SK-N-SH (cell line): ENCODE data around the gene GAS7. TPM values are rescaled to one million over a fixed set of nuclear protein-coding genes. Genes with fewer than 3 reads are reported as not detected.

Source experiments
- CTCF ChIA-PET: fragments of 300-600, 350-600 bp; formaldehyde crosslinking; extraction: SDS; loops from one replicate; lab custom pipeline; 2021; lab: Yijun Ruan, JAX
- POLR2A ChIA-PET: fragments of 350-600 bp; sonication (Branson Sonifier 250); formaldehyde crosslinking; extraction: SDS; loops from one replicate; lab custom pipeline; 2020; ENCODE audit warnings: antibody characterized with exemption, inconsistent platforms; lab: Yijun Ruan, JAX
- DNase-seq: peaks from one replicate; pipeline ENCODE4 v3.0.0; 2012
- H2AFZ ChIP-seq: fragments of 200-600 bp; sonication (generic); 2 replicates; pipeline ENCODE4 v1.8.1; 2016; ENCODE audit warnings: antibody characterized with exemption, mild to moderate bottlenecking, low read depth
- H3F3A ChIP-seq: fragments of 200-600 bp; sonication (generic); replicated peaks from 2 replicates; pipeline ENCODE3; 2016; ENCODE audit warnings: antibody characterized with exemption, mild to moderate bottlenecking; ENCODE audit not compliant: insufficient read depth
- H3K27ac ChIP-seq, 2 experiments: fragments of 200-500 bp in 1 of 2; fragments of 200-600 bp in 1 of 2; sonication (Bioruptor generic) in 1 of 2; sonication (generic), shearing (Covaris generic) in 1 of 2; 2 replicates each; pipeline versions ENCODE4 v1.5.1 to v1.6.1; 2014 to 2016; ENCODE audit warnings: low read depth in 2 of 2, inconsistent platforms in 1 of 2, low read length in 1 of 2, mild to moderate bottlenecking in 1 of 2, mixed read lengths in 1 of 2
- H3K27me3 ChIP-seq: fragments of 200-600 bp; sonication (generic), shearing (Covaris generic); 2 replicates; pipeline ENCODE4 v1.6.1; 2016; ENCODE audit warnings: mixed run types; ENCODE audit not compliant: insufficient read depth
- H3K36me3 ChIP-seq, 2 experiments: fragments of 200-500 bp in 1 of 2; fragments of 200-600 bp in 1 of 2; sonication (Bioruptor generic) in 1 of 2; sonication (generic) in 1 of 2; replicated peaks in 1 of 2; 2 replicates each; pipeline versions ENCODE3 to v1.5.1; 2014 to 2016; ENCODE audit warnings: low read length in 1 of 2, mild to moderate bottlenecking in 1 of 2; ENCODE audit not compliant: insufficient read depth in 2 of 2, control insufficient read depth in 1 of 2
- H3K4me1 ChIP-seq, 2 experiments: fragments of 200-500 bp in 1 of 2; fragments of 200-600 bp in 1 of 2; sonication (Bioruptor generic) in 1 of 2; sonication (generic), shearing (Covaris generic) in 1 of 2; 2 replicates each; pipeline versions ENCODE4 v1.5.1 to v1.6.1; 2014 to 2016; ENCODE audit warnings: low read depth in 1 of 2, low read length in 1 of 2, mixed run types in 1 of 2; ENCODE audit not compliant: insufficient read depth in 2 of 2, control insufficient read depth in 1 of 2
- H3K4me2 ChIP-seq: fragments of 200-600 bp; sonication (generic), shearing (Covaris generic); 2 replicates; pipeline ENCODE4 v1.6.1; 2017; ENCODE audit warnings: mixed run types
- H3K4me3 ChIP-seq, 2 experiments: fragments of 200-500 bp in 1 of 2; fragments of 200-600 bp in 1 of 2; sonication (Bioruptor generic) in 1 of 2; sonication (generic), shearing (Covaris generic) in 1 of 2; 2 replicates each; pipeline versions ENCODE4 v1.5.1 to v1.8.1; 2014 to 2016; ENCODE audit warnings: low read depth in 2 of 2, inconsistent platforms in 1 of 2, low read length in 1 of 2, mild to moderate bottlenecking in 1 of 2, mixed read lengths in 1 of 2, moderate library complexity in 1 of 2
- H3K79me2 ChIP-seq: fragments of 200-600 bp; sonication (generic); 2 replicates; pipeline ENCODE4 v1.8.1; 2017; ENCODE audit warnings: mild to moderate bottlenecking; ENCODE audit not compliant: insufficient read depth
- H3K9ac ChIP-seq: fragments of 200-600 bp; sonication (generic); 2 replicates; pipeline ENCODE4 v1.6.1; 2017; ENCODE audit warnings: mixed run types
- H3K9me2 ChIP-seq: fragments of 200-600 bp; sonication (generic); 2 replicates; pipeline ENCODE4 v1.6.1; 2017; ENCODE audit warnings: mixed run types
- H3K9me3 ChIP-seq: fragments of 200-600 bp; sonication (generic); 2 replicates; pipeline ENCODE4 v1.6.1; 2017; ENCODE audit warnings: mixed run types, mild to moderate bottlenecking, moderate library complexity
- H4K20me1 ChIP-seq: fragments of 200-600 bp; sonication (generic); 2 replicates; pipeline ENCODE4 v1.6.1; 2017; ENCODE audit warnings: mild to moderate bottlenecking, mixed run types; ENCODE audit not compliant: insufficient read depth
- CHD2 ChIP-seq: fragments of 150-350 bp; IDR thresholded peaks from 2 replicates; pipeline ENCODE4 v1.6.1; 2018; ENCODE audit warnings: low read length; ENCODE audit not compliant: partially characterized antibody
- ELF1 ChIP-seq: IDR thresholded peaks from 2 replicates; pipeline ENCODE4 v1.4.0; 2012
- EP300 ChIP-seq, 2 experiments: IDR thresholded peaks; 2 replicates each; pipeline versions ENCODE4 v1.4.0 to v1.6.1; 2012; ENCODE audit warnings: borderline replicate concordance in 1 of 2, low read depth in 1 of 2, low read length in 1 of 2
- EZH2phosphoT487 ChIP-seq: fragments of 200-600 bp; sonication (generic); IDR thresholded peaks from 2 replicates; pipeline ENCODE4 v1.6.1; 2017; ENCODE audit warnings: low read depth, mixed run types, mild to moderate bottlenecking, antibody characterized with exemption, moderate library complexity, borderline replicate concordance
- FOSL2 ChIP-seq: IDR thresholded peaks from 2 replicates; pipeline ENCODE4 v1.4.0; 2012; ENCODE audit warnings: low read depth, mild to moderate bottlenecking, moderate library complexity, borderline replicate concordance
- FOXJ3 ChIP-seq: sonication (generic); formaldehyde crosslinking; IDR thresholded peaks from 2 replicates; pipeline ENCODE4 v1.5.1; 2020; ENCODE audit warnings: mild to moderate bottlenecking, missing genetic modification reagents
- GABPA ChIP-seq: IDR thresholded peaks from 2 replicates; pipeline ENCODE4 v1.4.0; 2012; ENCODE audit warnings: low read depth, mild to moderate bottlenecking
- MXI1 ChIP-seq: IDR thresholded peaks from 2 replicates; pipeline ENCODE4 v1.6.1; 2012; ENCODE audit warnings: mild to moderate bottlenecking, low read depth, low read length, improper control_type of control experiment
- PBX3 ChIP-seq: IDR thresholded peaks from 2 replicates; pipeline ENCODE4; 2012
- REST ChIP-seq: IDR thresholded peaks from 2 replicates; pipeline ENCODE4 v1.6.1; 2012; ENCODE audit warnings: mild to moderate bottlenecking, low read depth, low read length, moderate library complexity
- RFX5 ChIP-seq: IDR thresholded peaks from 2 replicates; pipeline ENCODE4 v1.6.1; 2012; ENCODE audit warnings: mild to moderate bottlenecking, improper control_type of control experiment, low read length
- RXRA ChIP-seq: IDR thresholded peaks from 2 replicates; pipeline ENCODE4 v1.4.0; 2012; ENCODE audit warnings: low read depth, mild to moderate bottlenecking, borderline replicate concordance
- SIN3A ChIP-seq: IDR thresholded peaks from 2 replicates; pipeline ENCODE4 v1.6.1; 2012; ENCODE audit warnings: low read depth, mild to moderate bottlenecking, low read length, moderate library complexity, borderline replicate concordance
- SMC3 ChIP-seq: IDR thresholded peaks from 2 replicates; pipeline ENCODE4 v1.6.1; 2012; ENCODE audit warnings: low read depth, low read length, improper control_type of control experiment
- TAF1 ChIP-seq: IDR thresholded peaks from 2 replicates; pipeline ENCODE4 v1.6.1; 2012; ENCODE audit warnings: low read depth, mild to moderate bottlenecking, low read length, moderate library complexity, borderline replicate concordance
- TEAD4 ChIP-seq: IDR thresholded peaks from 2 replicates; pipeline ENCODE4 v1.4.0; 2012; ENCODE audit warnings: mild to moderate bottlenecking, borderline replicate concordance; ENCODE audit not compliant: insufficient read depth
- USF2 ChIP-seq: fragments of 150-350 bp; IDR thresholded peaks from 2 replicates; pipeline ENCODE4 v1.6.1; 2017; ENCODE audit warnings: antibody characterized with exemption, low read length, low read depth, borderline replicate concordance
- ZBTB33 ChIP-seq: IDR thresholded peaks from 2 replicates; pipeline ENCODE4 v1.4.0; 2012; ENCODE audit warnings: low read depth, borderline replicate concordance
- WGBS: methylation state at CpG from one replicate; pipeline ENCODE4 v1.1.6; 2017; ENCODE audit warnings: low lambda C conversion rate; 5-methylcytosine and 5-hydroxymethylcytosine counted together
- polyA plus RNA-seq, 3 experiments: library from polyadenylated mRNA; depleted of rRNA; stranded (reverse); fragments of >200 nt; gene quantifications; 2 replicates each; pipeline ENCODE4 v1.2.3, GENCODE V29; 2012

Gene GAS7
- polyA plus RNA-seq, 1 of the 3 experiments (the other 2 are of a cell fraction): 0.12 TPM

- H3K27me3 ChIP-seq: peaks cover 51% of the 10 kb centered on the region
- H3K4me1 ChIP-seq: no peaks in the 10 kb centered on the region
- no peaks in the 10 kb centered on the region for H3K9me3 ChIP-seq
- H3K79me2 ChIP-seq: no peaks in the 10 kb centered on the region
- no peaks in the 10 kb centered on the region for H4K20me1 ChIP-seq
- CTCF ChIA-PET: interaction anchor here (1.1 to 1.3 kb wide), 3 partner anchors 17 to 120 kb away, joined by 3 to 5 read pairs (median 4); no protein-coding TSS in a partner anchor
- WGBS: 19% methylated on average over 4 of the region's 4 CpGs
- H3F3A ChIP-seq: no peaks in the 10 kb centered on the region
- DNase-seq: no peak
- no peak overlapping the region for H3K9ac ChIP-seq
- H3K9me2 ChIP-seq: no peaks in the 10 kb centered on the region
- no peak overlapping the region for H3K4me3 ChIP-seq
- no peak overlapping the region for H2AFZ ChIP-seq
- TF ChIP-seq RXRA (no peak), ZBTB33 (no peak), TAF1 (no peak), FOSL2 (no peak), EZH2phosphoT487 (no peak), TEAD4 (no peak), FOXJ3 (no peak), SMC3 (no peak), MXI1 (no peak), CHD2 (no peak), EP300 (IDR thresholded peaks at IDR 0.05; ENCODE audit: borderline replicate concordance in 1 of 2, low read depth in 1 of 2, low read length in 1 of 2) (no peak), PBX3 (no peak), RFX5 (no peak), USF2 (no peak), GABPA (no peak), ELF1 (no peak), REST (no peak), SIN3A (no peak)
- H3K27ac ChIP-seq: no peak overlapping the region
- POLR2A ChIA-PET: no interaction called here
- no peak overlapping the region for H3K4me2 ChIP-seq
- no peaks in the 10 kb centered on the region for H3K36me3 ChIP-seq
These were observed 1.5 kb downstream of the GAS7 start for GRCh38 chr17:10196941-10197340.
